ENCODE measurements around the gene OR4X1. TPM values are rescaled to one million over a fixed set of nuclear protein-coding genes. Genes with fewer than 3 reads are reported as not detected.

Gene OR4X1
- total RNA-seq, 1 experiment from 2014 or later: not detected

Other genes starting within 250 kb of the OR4X1 start
- not detected in 2 replicates for gene OR4B1, start 47.1 kb upstream of the OR4X1 start, total RNA-seq (2014; rRNA removed; shearing (Covaris generic))
- not detected in 2 replicates for gene OR4X2, start 18.8 kb upstream of the OR4X1 start, total RNA-seq (2014; rRNA removed; shearing (Covaris generic))
- gene OR4S1, start 42.4 kb downstream of the OR4X1 start, total RNA-seq (2014; rRNA removed; shearing (Covaris generic)): not detected in 2 replicates
- not detected in 2 replicates for gene OR4C3, start 61.1 kb downstream of the OR4X1 start, total RNA-seq (2014; rRNA removed; shearing (Covaris generic))
- not detected in 2 replicates for gene OR4C5, start 102.6 kb downstream of the OR4X1 start, total RNA-seq (2014; rRNA removed; shearing (Covaris generic))
- not detected in 2 replicates for gene OR4A47, start 224.9 kb downstream of the OR4X1 start, total RNA-seq (2014; rRNA removed; shearing (Covaris generic))